GM18870 (cell line): ENCODE data around the gene ITGA5.
"Not testable (repeated sequence)": the region's sequence is repeated elsewhere in the genome, so short reads cannot be mapped to it uniquely, and the experiment has no call there.

ENCODE experiments used
- ATAC-seq: cut with Tn5 transposase; IDR thresholded peaks from one replicate; pipeline ENCODE4 v1.9.1; 2021; ENCODE audit warnings: moderate library complexity; ENCODE audit not compliant: unreplicated experiment

Gene ITGA5

GRCh38 chr12:54356228-54356627, 62.8 kb downstream of the ITGA5 start:
- no peak for ATAC-seq

GRCh38 chr12:54355104-54355815, 63.8 kb downstream of the ITGA5 start:
- ATAC-seq: no peak

GRCh38 chr12:54354271-54354670, 64.8 kb downstream of the ITGA5 start:
- ATAC-seq: not testable (repeated sequence)

- no peak for ATAC-seq
Observed at GRCh38 chr12:54352891-54353874, 65.9 kb downstream of the ITGA5 start.

- ATAC-seq: no peak
Observed at GRCh38 chr12:54352022-54352531, 67.0 kb downstream of the ITGA5 start.

GRCh38 chr12:54351341-54351740, 67.7 kb downstream of the ITGA5 start:
- ATAC-seq: no peak

- no peak for ATAC-seq
Observed at GRCh38 chr12:54350743-54351142, 68.3 kb downstream of the ITGA5 start.

- ATAC-seq: no peak
Observed at GRCh38 chr12:54349679-54350078, 69.4 kb downstream of the ITGA5 start.

- no peak for ATAC-seq
Observed at GRCh38 chr12:54349036-54349435, 70.0 kb downstream of the ITGA5 start.
